NCI-H187 (cell line): ENCODE measurements around the gene TNNT2.

Experiments
- DNase-seq, 2 experiments: peaks; one replicate each; lab custom pipeline; 2025; lab: John Stamatoyannopoulos, UW

Gene TNNT2

DNA sequence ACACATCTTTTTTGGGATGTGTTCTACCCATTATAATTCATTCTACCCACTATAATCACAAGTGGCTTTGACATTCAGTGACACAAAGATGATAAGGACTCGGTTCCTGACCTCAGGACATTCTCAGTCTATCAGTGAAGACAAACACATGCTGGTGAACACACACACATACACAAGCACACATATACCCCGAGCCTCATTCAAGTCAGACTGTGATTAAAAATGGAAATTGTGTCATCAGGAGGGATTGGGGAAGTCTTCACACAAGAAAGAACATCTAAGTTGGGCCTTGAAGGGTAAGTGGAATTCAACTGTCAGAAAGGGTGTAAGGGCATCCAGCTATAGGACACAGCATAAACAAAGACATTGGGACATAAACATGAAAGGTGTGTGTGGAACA, 24.2 kb upstream of the TNNT2 start:
- DNase-seq: no peak

DNA sequence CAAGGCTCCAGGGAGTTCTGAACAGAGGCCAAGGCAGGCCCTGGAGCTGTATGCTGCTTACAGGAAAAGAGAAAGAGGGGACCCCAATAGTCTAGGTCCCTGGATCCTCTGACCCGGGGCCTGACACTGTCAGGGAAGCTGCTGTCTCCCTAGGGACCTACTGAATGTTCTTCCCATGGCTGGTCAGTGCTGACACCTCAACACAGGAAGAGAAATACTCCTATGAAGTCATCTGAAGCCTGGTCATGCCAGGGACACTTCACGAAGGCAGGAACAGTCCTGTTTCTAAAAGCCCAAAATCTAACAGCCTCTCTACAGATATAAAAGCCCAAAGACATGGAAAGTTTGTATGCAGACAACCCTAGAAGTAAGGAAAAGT, 23.4 kb upstream of the TNNT2 start:
- no peak for DNase-seq

DNA sequence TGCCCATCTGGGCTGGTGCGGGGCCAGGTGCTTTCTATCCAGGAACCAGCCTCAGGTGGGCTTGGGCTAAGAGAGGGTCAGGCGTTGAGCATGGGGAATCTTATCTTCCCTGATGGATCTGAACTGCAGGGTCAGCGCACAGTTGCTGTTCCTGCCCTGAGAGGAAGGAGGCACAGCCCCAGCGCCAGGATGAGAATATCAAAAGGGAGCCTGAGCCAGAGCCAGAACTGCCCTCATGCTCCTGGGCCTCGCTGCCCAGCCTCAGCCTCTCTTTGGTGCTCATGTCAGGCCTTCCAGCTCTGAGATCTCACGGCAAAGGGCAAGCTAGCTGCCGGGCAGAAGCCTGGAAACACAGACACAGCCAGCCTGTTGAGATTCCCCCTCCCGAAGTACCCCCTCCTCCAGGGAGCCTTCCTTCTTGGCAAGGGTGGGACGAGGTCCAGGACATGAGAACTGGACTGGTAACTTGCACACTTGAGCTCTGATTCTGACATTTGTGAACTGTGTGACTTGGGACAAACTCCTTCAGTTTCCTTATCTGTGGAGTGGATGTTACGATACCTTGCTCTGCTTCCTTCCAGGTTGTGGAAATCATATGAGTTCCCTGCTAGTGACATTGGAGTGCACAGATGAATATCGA, 22.9 kb upstream of the TNNT2 start:
- DNase-seq: no peak

DNA sequence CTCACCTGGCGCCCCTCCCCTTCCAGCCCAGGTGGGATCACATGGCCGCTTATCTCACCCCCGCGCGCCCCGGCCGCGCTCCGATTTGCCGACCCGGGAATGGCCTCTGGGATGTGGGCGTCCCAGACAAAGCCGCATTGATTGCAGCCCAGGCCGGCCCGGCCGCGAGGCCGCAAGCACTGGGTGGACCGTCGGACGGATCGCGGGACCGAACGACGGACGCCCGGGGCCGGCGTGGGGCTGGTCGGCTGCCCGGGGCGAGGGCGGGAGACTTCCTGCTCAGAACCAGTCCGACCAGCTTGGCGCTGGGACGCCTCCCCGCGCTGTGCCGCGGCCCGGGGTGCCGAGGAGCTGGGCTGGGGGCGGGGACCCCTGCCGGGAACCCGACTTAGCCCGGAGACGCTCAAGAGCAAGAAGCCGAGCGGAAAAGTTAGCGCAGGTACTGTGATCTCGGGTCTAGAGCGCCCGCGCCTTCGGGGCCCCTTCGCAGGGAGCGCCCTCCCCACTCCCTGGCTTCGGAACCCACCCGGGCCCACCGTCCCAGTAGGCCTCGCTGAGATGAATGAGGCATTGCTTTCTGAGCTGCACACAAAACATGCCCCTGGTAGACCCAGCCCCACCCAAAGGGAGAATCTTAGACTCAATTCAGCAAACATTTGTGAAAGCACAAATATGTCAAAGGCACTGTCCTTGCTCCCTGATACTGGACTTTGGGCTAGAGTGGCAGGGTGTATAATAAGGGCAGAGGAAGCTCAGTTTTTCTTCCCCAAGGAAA, 22.1 kb upstream of the TNNT2 start:
- DNase-seq: no peak

GRCh38 chr1:201399018-201399351, 21.5 kb upstream of the TNNT2 start, which contains the start of gene LAD1:
LAD1 (minus strand) TSS chr1:201399324; CDS start chr1:201399306, 18 bp downstream.
- no peak for DNase-seq

DNA sequence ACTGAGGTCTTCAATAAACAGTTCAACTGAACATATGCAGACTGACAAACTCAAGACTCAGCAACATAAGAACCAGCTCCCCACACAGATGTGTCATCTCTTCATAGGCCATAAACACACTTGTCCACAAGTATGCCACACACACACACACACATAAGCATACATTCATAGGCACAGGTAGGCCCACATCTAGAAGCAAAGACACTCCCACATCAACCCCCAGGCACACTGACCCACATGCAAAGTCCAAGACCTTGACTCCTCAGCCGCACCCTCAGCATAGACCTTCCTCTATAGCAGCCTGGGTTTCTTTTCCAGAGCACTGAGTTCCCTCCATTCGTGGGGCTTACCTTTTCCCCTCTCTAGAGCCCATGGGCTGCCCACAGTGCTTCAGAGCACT, 20.2 kb upstream of the TNNT2 start:
- DNase-seq: no peak

DNA sequence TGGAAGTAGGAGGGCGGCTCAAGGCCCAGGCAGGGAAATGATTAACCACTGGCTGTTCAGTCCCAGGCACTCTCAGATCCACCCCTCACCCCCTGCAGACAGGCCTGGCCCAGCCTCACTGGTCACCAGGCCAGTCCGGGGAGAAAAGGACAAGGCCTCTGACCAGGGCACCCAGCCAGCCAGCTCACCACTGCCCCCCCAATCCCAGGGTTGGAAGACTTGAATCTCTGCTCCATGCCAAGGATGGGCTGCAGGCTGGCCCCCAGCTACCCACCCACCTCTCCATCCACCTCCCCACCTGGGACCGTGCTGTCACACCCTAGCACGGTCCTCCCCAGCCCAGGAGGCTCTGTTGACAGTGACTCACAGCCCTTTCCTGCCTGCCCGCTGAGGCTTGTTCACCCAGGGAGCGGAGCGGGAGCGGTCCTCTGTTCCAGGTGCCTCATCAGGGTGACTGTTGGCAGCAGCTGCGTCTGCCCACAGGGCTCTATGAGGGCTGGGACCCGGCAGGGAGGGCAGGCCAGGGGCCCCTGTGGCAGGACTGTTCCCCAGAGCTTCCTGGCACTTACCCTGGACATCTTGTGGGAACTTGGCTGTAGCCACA, 19.5 kb upstream of the TNNT2 start:
- DNase-seq: no peak

- no peak for DNase-seq
Observed at GRCh38 chr1:201395936-201396335, 18.5 kb upstream of the TNNT2 start.

DNA sequence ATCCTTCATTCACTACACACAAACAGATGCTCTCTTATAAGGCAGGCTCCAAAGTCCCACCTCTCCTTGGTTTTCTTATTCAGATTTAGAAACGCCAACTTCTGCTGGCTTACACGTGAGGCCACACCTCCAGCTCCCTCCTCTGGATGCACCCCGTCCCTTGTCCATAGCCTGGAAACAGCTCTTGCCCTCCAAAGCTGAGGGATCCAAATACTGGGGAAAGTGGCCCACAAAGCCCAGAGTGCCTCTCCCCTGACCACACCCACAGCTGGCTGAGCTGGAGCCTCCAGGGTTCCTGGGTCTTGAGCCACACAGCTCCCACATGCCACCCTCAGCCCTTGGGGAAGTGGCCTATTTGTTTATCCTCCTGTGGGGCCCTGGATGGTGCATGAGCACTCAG, 17.1 kb upstream of the TNNT2 start:
- DNase-seq: no peak

DNA sequence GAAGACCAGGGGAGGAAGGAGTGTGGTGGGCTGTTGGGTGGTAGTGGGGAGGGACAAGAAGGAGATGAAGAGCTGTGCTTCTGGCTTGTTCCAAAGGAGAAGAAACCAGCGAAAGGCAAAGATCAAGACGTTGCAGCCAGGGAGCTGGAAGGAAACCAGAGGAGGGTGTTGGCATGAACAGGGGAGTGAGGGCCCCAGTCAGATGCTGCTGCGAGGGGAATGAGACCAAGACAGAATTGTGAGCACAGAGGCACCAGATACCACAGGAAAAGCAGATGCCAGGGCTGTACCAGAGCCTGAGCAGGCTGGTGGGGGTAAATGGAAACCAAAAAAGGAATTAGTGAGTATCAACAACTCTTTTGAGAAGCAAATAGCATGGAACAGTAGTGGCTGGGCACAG, 15.6 kb upstream of the TNNT2 start:
- no peak for DNase-seq

DNA sequence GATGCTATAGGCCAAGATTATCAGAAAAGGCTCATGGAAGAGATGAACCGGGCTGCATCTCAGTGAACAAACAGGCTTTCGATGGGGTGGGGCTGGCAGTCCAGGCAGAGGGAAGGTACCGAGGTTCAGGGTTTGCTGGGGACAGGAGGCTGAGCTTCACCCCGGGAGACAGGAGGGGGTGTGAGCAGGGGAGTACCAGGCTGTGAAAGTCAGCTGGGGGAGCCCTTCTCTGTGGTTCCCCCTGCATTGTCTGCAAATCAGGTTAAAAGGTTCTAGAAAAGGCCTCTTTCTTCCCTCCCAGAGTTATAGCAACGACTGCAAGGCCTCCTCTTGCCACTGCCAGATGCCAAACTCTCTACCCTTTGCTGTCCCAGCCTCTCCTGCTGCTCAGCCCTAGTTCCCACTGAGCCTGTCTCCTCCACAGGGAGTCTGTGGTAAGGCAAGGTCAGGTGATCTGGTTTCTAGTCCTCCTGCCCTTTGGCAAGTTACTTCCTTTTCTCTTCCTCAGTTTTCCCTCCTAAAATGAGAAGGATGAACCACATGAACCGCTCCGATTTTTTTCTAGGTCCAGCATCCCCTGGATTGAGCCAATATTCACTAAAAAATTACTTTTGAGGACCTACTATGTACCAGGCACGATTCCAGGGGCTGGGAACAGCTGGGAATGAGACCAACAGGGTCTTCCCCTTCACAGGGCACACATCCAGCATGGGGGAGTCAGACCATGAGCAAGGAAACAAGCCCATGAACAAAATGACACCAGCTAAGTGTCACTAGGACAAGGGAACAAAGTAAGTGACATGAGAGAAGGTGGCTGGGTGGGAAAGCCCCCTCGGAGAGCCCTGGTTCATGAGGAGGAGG, 14.4 kb upstream of the TNNT2 start:
- DNase-seq: no peak

GRCh38 chr1:201391225-201391624, 13.7 kb upstream of the TNNT2 start:
- DNase-seq: no peak

GRCh38 chr1:201389051-201389450, 11.6 kb upstream of the TNNT2 start:
- no peak for DNase-seq

DNA sequence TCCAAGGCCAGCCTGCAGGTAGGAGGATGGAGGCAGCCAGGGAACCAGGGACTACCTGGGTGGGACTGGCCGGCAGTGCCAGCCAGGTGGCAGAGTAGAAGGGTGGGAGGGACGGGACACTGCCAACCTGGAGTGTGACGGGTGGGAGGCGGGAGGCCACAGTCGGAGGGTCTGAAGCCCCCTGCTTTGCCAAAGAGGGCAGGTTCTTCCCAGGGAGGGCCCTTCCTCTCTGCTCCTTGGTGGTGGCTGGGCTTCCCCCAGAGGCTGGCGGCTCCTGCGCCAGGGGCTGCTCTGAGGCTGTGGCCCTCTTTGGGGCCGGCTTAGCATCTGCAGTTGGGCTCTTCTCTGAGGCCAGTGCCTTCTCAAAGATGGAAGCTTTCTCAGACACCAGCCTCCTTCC, 8.7 kb upstream of the TNNT2 start:
- no peak for DNase-seq

GRCh38 chr1:201385299-201385891, 7.9 kb upstream of the TNNT2 start:
- DNase-seq: peak in 1 of 2 experiments; percentile 1

- no peak for DNase-seq
Observed at GRCh38 chr1:201384406-201384782, 6.9 kb upstream of the TNNT2 start.

DNA sequence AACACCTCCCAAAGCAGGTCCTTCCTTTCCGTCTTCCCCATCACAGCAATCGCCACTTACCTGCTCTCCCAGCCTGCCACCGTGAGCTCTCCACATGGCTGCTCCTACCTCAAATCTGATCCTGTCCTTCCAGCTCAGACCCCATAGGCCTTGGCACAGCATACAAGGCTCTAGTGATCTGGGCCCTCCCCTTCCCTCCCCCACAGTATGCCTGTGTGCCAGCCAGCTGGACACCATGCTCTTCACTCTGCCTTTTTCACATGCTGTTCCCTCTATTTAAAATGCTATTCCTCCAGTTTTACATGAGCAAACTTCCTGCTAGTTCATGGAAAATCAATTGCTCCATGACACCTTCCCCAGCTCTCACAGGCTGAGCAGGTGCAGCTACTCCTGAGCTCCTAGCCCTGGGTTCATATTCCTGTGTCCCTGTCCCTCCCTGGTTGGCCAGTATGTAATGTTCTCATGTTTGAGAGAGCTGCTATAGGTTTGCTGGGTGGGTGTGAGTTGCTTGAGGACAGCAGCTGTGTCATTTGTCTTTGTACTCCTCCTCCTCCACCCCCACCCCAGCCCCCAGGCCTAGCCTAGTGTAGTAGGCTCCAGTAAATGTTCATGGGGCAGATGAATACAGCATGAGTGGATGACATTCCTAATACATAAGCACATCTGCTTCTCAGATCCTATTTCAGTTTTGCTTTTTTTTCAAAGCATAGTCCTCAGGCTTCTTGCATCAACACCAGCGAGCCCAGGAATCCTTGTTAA, 6.3 kb upstream of the TNNT2 start:
- peak; percentile 15 to 44 for DNase-seq

- peak; percentile 8 to 48 for DNase-seq
Observed at GRCh38 chr1:201381130-201381529, 3.6 kb upstream of the TNNT2 start.

- no peak for DNase-seq
Observed at GRCh38 chr1:201379733-201380242, 2.3 kb upstream of the TNNT2 start.

DNA sequence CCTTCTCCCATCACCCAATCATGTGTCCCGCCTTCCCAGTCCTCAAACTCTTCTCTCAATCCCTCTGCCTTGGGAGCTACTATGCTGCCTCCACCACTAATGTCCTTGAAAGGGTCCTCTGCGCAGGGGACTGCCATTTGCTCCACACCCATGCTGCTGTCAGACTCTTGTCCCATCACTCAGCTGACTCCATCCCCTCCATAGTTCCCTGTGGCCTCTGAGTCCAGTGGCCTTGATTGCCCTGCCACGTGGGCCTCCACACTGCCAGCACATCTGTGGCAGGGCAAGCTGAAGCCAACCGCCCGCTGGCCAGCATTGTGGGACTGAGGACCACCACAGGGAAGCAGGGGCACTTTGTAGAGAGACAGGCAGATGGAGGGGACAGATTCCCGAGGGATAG, 1.3 kb upstream of the TNNT2 start:
- DNase-seq: no peak
